RPMI8226 (cell line): Measurements from ENCODE around the gene BOLA1.

Experiments
- DNase-seq: peaks from one replicate; pipeline ENCODE4 v3.0.0-alpha.2; 2015

The BOLA1 gene

GRCh38 chr1:149887456-149888246, 11.7 kb upstream of the BOLA1 start:
- DNase-seq: peak; percentile 97

GRCh38 chr1:149888247-149888998, 10.9 kb upstream of the BOLA1 start:
- DNase-seq: peak; percentile 95

- DNase-seq: no peak
Measured at GRCh38 chr1:149888999-149889289, 10.4 kb upstream of the BOLA1 start.

GRCh38 chr1:149896575-149896974, 2.8 kb upstream of the BOLA1 start:
- no peak for DNase-seq

- DNase-seq: no peak
Measured at GRCh38 chr1:149903836-149904491, 4.6 kb downstream of the BOLA1 start.

GRCh38 chr1:149906570-149907075, 7.3 kb downstream of the BOLA1 start:
- no peak for DNase-seq

- no peak for DNase-seq
Measured at GRCh38 chr1:149914545-149914944, 15.2 kb downstream of the BOLA1 start.

GRCh38 chr1:149915429-149916192, 16.2 kb downstream of the BOLA1 start:
- no peak for DNase-seq

- no peak for DNase-seq
Measured at GRCh38 chr1:149916193-149916897, 17.0 kb downstream of the BOLA1 start.

- DNase-seq: no peak
Measured at GRCh38 chr1:149916898-149917252, 17.5 kb downstream of the BOLA1 start.

GRCh38 chr1:149917571-149918144, 18.3 kb downstream of the BOLA1 start, which contains the start of gene SV2A:
TSS of gene SV2A (minus strand) at chr1:149917844. CDS start at chr1:149913840, 4,004 bp downstream.
- DNase-seq: no peak

GRCh38 chr1:149923626-149924025, 24.3 kb downstream of the BOLA1 start:
- no peak for DNase-seq

- no peak for DNase-seq
Measured at GRCh38 chr1:149925345-149925744, 26.0 kb downstream of the BOLA1 start.

- no peak for DNase-seq
Measured at GRCh38 chr1:149925751-149926150, 26.4 kb downstream of the BOLA1 start.

- no peak for DNase-seq
Measured at GRCh38 chr1:149926296-149926695, 26.9 kb downstream of the BOLA1 start.

- DNase-seq: no peak
Measured at GRCh38 chr1:149927056-149927562, 27.7 kb downstream of the BOLA1 start.

GRCh38 chr1:149927563-149928400, 28.4 kb downstream of the BOLA1 start, which contains the start of gene SF3B4:
TSS of gene SF3B4 (minus strand) at chr1:149927803. CDS start at chr1:149927759, 44 bp downstream.
- peak; percentile 98 for DNase-seq

- no peak for DNase-seq
Measured at GRCh38 chr1:149928401-149928724, 29.0 kb downstream of the BOLA1 start.

- no peak for DNase-seq
Measured at GRCh38 chr1:149929856-149930255, 30.5 kb downstream of the BOLA1 start.

- DNase-seq: no peak
Measured at GRCh38 chr1:149931212-149931790, 31.9 kb downstream of the BOLA1 start.
